Thyroid gland (tissue), 4 donors: ENCODE results near the gene FIS1. TPM values are rescaled to one million over a fixed set of nuclear protein-coding genes. Genes with fewer than 3 reads are reported as not detected.
"Not testable (repeated sequence)": the region's sequence is repeated elsewhere in the genome, so short reads cannot be mapped to it uniquely, and the experiment has no call there.

Experiments
- DNase-seq, 2 donors: peaks; one replicate each; pipeline ENCODE4 v3.0.0-alpha.2; 2019
- H3K27ac ChIP-seq, 3 donors: fragments of 200-600 bp; sonication (generic); 1 replicate in 2 of 3; 2 replicates in 1 of 3; pipeline ENCODE4 v1.5.1; 2016 to 2019; ENCODE audit warnings: mild to moderate bottlenecking in 1 of 3, moderate library complexity in 1 of 3
- H3K27me3 ChIP-seq: fragments of 200-600 bp; sonication (generic); one replicate; pipeline ENCODE4 v1.5.1; 2019
- H3K36me3 ChIP-seq, 2 donors: fragments of 200-600 bp; sonication (generic); one replicate each; pipeline ENCODE4 v1.5.1; 2016 to 2019
- H3K4me1 ChIP-seq, 2 donors: fragments of 200-600 bp; sonication (generic); one replicate each; pipeline ENCODE4 v1.5.1; 2017 to 2019
- H3K4me3 ChIP-seq, 3 donors: fragments of 200-600 bp; sonication (generic); replicated peaks in 1 of 3; 1 replicate in 2 of 3; 2 replicates in 1 of 3; pipeline ENCODE4 v1.5.1; 2016; ENCODE audit warnings: mild to moderate bottlenecking in 1 of 3
- H3K9me3 ChIP-seq: fragments of 200-600 bp; sonication (generic); one replicate; pipeline ENCODE4 v1.5.1; 2017
- CTCF ChIP-seq, 6 experiments: fragments of 200-600 bp in 3 of 6; fragments of 450-650 bp in 3 of 6; sonication (generic) in 3 of 6; IDR thresholded peaks; one replicate each; pipeline ENCODE4 v1.5.1; 2016 to 2019; ENCODE audit warnings: antibody characterized with exemption in 6 of 6, mild to moderate bottlenecking in 2 of 6, inconsistent platforms in 1 of 6, moderate library complexity in 1 of 6
- POLR2A ChIP-seq, 2 donors: fragments of 450-650 bp; IDR thresholded peaks; one replicate each; pipeline ENCODE4 v1.6.1; 2017; ENCODE audit warnings: antibody characterized with exemption in 2 of 2, mild to moderate bottlenecking in 2 of 2, moderate library complexity in 1 of 2
- WGBS, 2 donors: methylation state at CpG; one replicate each; pipeline ENCODE4 v1.1.5; 2017; 5-methylcytosine and 5-hydroxymethylcytosine counted together
- intact Hi-C: fragments of 100-400 bp; cut with DNase I; formaldehyde crosslinking; loops from one replicate; pipeline ENCODE4 v1.15.1; 2023
- total RNA-seq, 4 donors: library from RNA; depleted of rRNA; stranded (reverse); fragments of >200 nt; gene quantifications; one replicate each; pipeline ENCODE4 v1.2.3, GENCODE V29; 2016

FIS1 gene
- total RNA-seq, 4 donors from 2014 or later = 157 to 361 (median 297) TPM

- Histone ChIP-seq H3K4me1 (peaks cover 0 to 8% of the 10 kb centered on the region in 2 donors), H3K9me3 (no peaks in the 10 kb centered on the region), H3K4me3 (no peak overlapping the region), H3K27ac (no peak overlapping the region), H3K27me3 (peaks cover 8% of the 10 kb centered on the region), H3K36me3 (no peaks in the 10 kb centered on the region)
- no peak for DNase-seq
- TF ChIP-seq POLR2A (IDR thresholded peaks at IDR 0.05) = no peak
- intact Hi-C loops = no loop called here
- WGBS, 2 donors = 80 to 86% methylated on average over 5 of the region's 5 CpGs
These were observed 42.3 kb downstream of the FIS1 start for GRCh38 chr7:101202603-101202918.

- no peaks in the 10 kb centered on the region for H3K9me3 ChIP-seq
- intact Hi-C loops = no loop called here
- no peak overlapping the region for H3K4me3 ChIP-seq
- no peak for TF ChIP-seq CTCF (IDR thresholded peaks at IDR 0.05)
- no peak for TF ChIP-seq POLR2A (IDR thresholded peaks at IDR 0.05)
- H3K36me3 ChIP-seq = no peaks in the 10 kb centered on the region
- peaks cover 0 to 8% of the 10 kb centered on the region in 2 donors for H3K4me1 ChIP-seq
- H3K27ac ChIP-seq = no peak overlapping the region
- DNase-seq = no peak
- peaks cover 8% of the 10 kb centered on the region for H3K27me3 ChIP-seq
- 27 to 28% methylated on average over 16 to 17 of the region's 75 CpGs for WGBS, 2 donors
These were observed 42.9 kb downstream of the FIS1 start for GRCh38 chr7:101201695-101202602.

GRCh38 chr7:101200862-101201599 is 43.9 kb downstream of the FIS1 start, which contains the start of gene MOGAT3:
MOGAT3 (minus strand) TSS chr7:101201036; CDS start chr7:101200854, 182 bp downstream.
- TF ChIP-seq POLR2A (IDR thresholded peaks at IDR 0.05) = no peak
- TF ChIP-seq CTCF (IDR thresholded peaks at IDR 0.05) = no peak
- peaks cover 0 to 8% of the 10 kb centered on the region in 2 donors for H3K4me1 ChIP-seq
- H3K9me3 ChIP-seq = no peaks in the 10 kb centered on the region
- no peak within 1 kb of the TSS for H3K27ac ChIP-seq
- H3K27me3 ChIP-seq = peaks cover 8% of the 10 kb centered on the region
- intact Hi-C loops = no loop called here
- DNase-seq = no peak
- H3K4me3 ChIP-seq = no peak within 1 kb of the TSS
- WGBS, 2 donors = 35 to 36% methylated on average over 20 to 21 of the region's 21 CpGs
- H3K36me3 ChIP-seq = no peaks in the 10 kb centered on the region

GRCh38 chr7:101200504-101200861 is 44.4 kb downstream of the FIS1 start:
- Histone ChIP-seq H3K9me3 (no peaks in the 10 kb centered on the region), H3K27me3 (peaks cover 8% of the 10 kb centered on the region), H3K27ac (no peak overlapping the region), H3K36me3 (no peaks in the 10 kb centered on the region), H3K4me1 (peaks cover 0 to 8% of the 10 kb centered on the region in 2 donors), H3K4me3 (no peak overlapping the region)
- TF ChIP-seq POLR2A (IDR thresholded peaks at IDR 0.05) (no peak), CTCF (IDR thresholded peaks at IDR 0.05) (no peak)
- DNase-seq = no peak
- intact Hi-C loops = no loop called here
- WGBS, 2 donors = 100% methylated on average over 1 to 2 of the region's 2 CpGs

GRCh38 chr7:101199522-101199921 is 45.4 kb downstream of the FIS1 start:
- H3K4me3 ChIP-seq, H3K27ac ChIP-seq, H3K27me3 ChIP-seq, intact Hi-C loops, H3K4me1 ChIP-seq, DNase-seq, H3K36me3 ChIP-seq, H3K9me3 ChIP-seq: not testable (repeated sequence)
- WGBS, 2 donors = 93 to 95% methylated on average over 9 to 10 of the region's 10 CpGs

GRCh38 chr7:101198476-101198875 is 46.4 kb downstream of the FIS1 start:
- Histone ChIP-seq H3K4me3 (no peak overlapping the region), H3K27me3 (peaks cover 8% of the 10 kb centered on the region), H3K27ac (no peak overlapping the region), H3K36me3 (no peaks in the 10 kb centered on the region), H3K4me1 (peaks cover 0 to 8% of the 10 kb centered on the region in 2 donors), H3K9me3 (no peaks in the 10 kb centered on the region)
- DNase-seq = no peak
- WGBS, 2 donors = 51 to 71% methylated on average over 13 to 14 of the region's 14 CpGs
- intact Hi-C loops = no loop called here
- TF ChIP-seq POLR2A (IDR thresholded peaks at IDR 0.05) (no peak), CTCF (IDR thresholded peaks at IDR 0.05) (no peak)
